HCT116 (cell line): ENCODE data around the gene FMN2. TPM values are rescaled to one million over a fixed set of nuclear protein-coding genes. Genes with fewer than 3 reads are reported as not detected.

ENCODE experiments used
- ATAC-seq: fragments of 200-7000 bp; cut with Tn5 transposase; 2 replicates; pipeline ENCODE4 v1.9.1; 2020; ENCODE audit warnings: mild to moderate bottlenecking, moderate library complexity
- BruUV-seq: library from RNA; stranded (reverse); fragments of 400-500 nt; replicated peaks from 2 replicates; lab custom pipeline; 2021; lab: Mats Ljungman, UMichigan
- CTCF ChIA-PET: fragments of 300-600 bp; sonication (Branson Sonifier 250); formaldehyde crosslinking; loops from one replicate; lab custom pipeline; 2021; ENCODE audit warnings: antibody characterized with exemption; lab: Charles Lee
- POLR2A ChIA-PET: fragments of 300-600, 350-600 bp; sonication (Branson Sonifier 250); formaldehyde crosslinking; loops from one replicate; lab custom pipeline; 2021; ENCODE audit warnings: antibody characterized with exemption; lab: Charles Lee
- RAD21 ChIA-PET, 2 experiments: fragments of 300-600 bp; sonication (Branson Sonifier 250); formaldehyde crosslinking; loops; one replicate each; lab custom pipeline; 2023; ENCODE audit warnings: low total read pairs in 2 of 2; ENCODE audit not compliant: uncharacterized antibody in 2 of 2, unreplicated experiment in 2 of 2, low non-redundant PET in 1 of 2; lab: Charles Lee
- DNase-seq: peaks from one replicate; pipeline ENCODE4 v3.0.0-alpha.2; 2010; ENCODE audit warnings: low read depth, low spot score
- H2AFZ ChIP-seq: fragments of 200-600 bp; shearing (Covaris generic), sonication (generic); 2 replicates; pipeline ENCODE4 v1.6.1; 2017; ENCODE audit warnings: low read depth, mixed run types, mixed read lengths, antibody characterized with exemption, low read length; ENCODE audit not compliant: poor library complexity, severe bottlenecking
- H3K27ac ChIP-seq: 2 replicates; pipeline ENCODE4 v1.5.1; 2012; ENCODE audit warnings: low read depth, low read length
- H3K27me3 ChIP-seq: fragments of 200-600 bp; sonication (generic); 2 replicates; pipeline ENCODE4 v1.6.1; 2016; ENCODE audit warnings: mixed run types, low read length, mixed read lengths; ENCODE audit not compliant: insufficient read depth
- H3K36me3 ChIP-seq, 2 experiments: fragments of 200-500 bp in 1 of 2; fragments of 200-600 bp in 1 of 2; sonication (Bioruptor generic) in 1 of 2; sonication (generic) in 1 of 2; 2 replicates each; pipeline versions ENCODE4 v1.5.1 to v1.6.1; 2014 to 2016; ENCODE audit warnings: low read length in 2 of 2, inconsistent platforms in 1 of 2, mixed read lengths in 1 of 2, mixed run types in 1 of 2; ENCODE audit not compliant: insufficient read depth in 2 of 2, control insufficient read depth in 1 of 2
- H3K4me1 ChIP-seq, 2 experiments: fragments of 200-600 bp in 1 of 2; sonication (generic) in 1 of 2; 2 replicates each; pipeline versions ENCODE4 v1.5.1 to v1.6.1; 2012 to 2017; ENCODE audit warnings: low read length in 2 of 2, inconsistent platforms in 1 of 2, mild to moderate bottlenecking in 1 of 2, mixed read lengths in 1 of 2, mixed run types in 1 of 2, moderate library complexity in 1 of 2; ENCODE audit not compliant: insufficient read depth in 2 of 2, control insufficient read depth in 1 of 2
- H3K4me2 ChIP-seq: fragments of 200-600 bp; sonication (generic); 2 replicates; pipeline ENCODE4 v1.6.1; 2017; ENCODE audit warnings: mixed run types, low read length, mixed read lengths
- H3K4me3 ChIP-seq, 2 experiments: fragments of 200-600 bp in 1 of 2; sonication (generic) in 1 of 2; replicated peaks in 1 of 2; 2 replicates each; pipeline ENCODE4 v1.5.1; 2011 to 2016; ENCODE audit warnings: low read length in 2 of 2, control low read depth in 1 of 2, low read depth in 1 of 2, mild to moderate bottlenecking in 1 of 2, mixed read lengths in 1 of 2, mixed run types in 1 of 2
- H3K79me2 ChIP-seq: fragments of 200-600 bp; sonication (generic); 2 replicates; pipeline ENCODE4 v1.6.1; 2017; ENCODE audit warnings: mild to moderate bottlenecking, mixed run types, low read length, moderate library complexity, mixed read lengths; ENCODE audit not compliant: insufficient read depth
- H3K9ac ChIP-seq: fragments of 200-600 bp; sonication (generic); 2 replicates; pipeline ENCODE4 v1.6.1; 2016; ENCODE audit warnings: low read length, mixed read lengths
- H3K9me2 ChIP-seq: fragments of 200-600 bp; sonication (generic), shearing (Covaris generic); 2 replicates; pipeline ENCODE4 v1.6.1; 2017; ENCODE audit warnings: mixed run types, mild to moderate bottlenecking, moderate library complexity; ENCODE audit not compliant: insufficient read depth
- H3K9me3 ChIP-seq, 2 experiments: fragments of 200-500 bp in 1 of 2; fragments of 200-600 bp in 1 of 2; sonication (Bioruptor generic) in 1 of 2; sonication (generic) in 1 of 2; 2 replicates each; pipeline ENCODE4 v1.6.1; 2014 to 2017; ENCODE audit warnings: low read length in 2 of 2, mixed read lengths in 2 of 2, inconsistent platforms in 1 of 2, low read depth in 1 of 2, mild to moderate bottlenecking in 1 of 2, mixed run types in 1 of 2, moderate library complexity in 1 of 2; ENCODE audit not compliant: control insufficient read depth in 1 of 2, insufficient read depth in 1 of 2
- H4K20me1 ChIP-seq: fragments of 200-600 bp; sonication (generic), shearing (Covaris generic); 2 replicates; pipeline ENCODE4 v1.6.1; 2017; ENCODE audit warnings: mixed run types, mild to moderate bottlenecking, moderate library complexity; ENCODE audit not compliant: insufficient read depth
- CEBPB ChIP-seq: IDR thresholded peaks from 2 replicates; pipeline ENCODE4 v1.6.1; 2012; ENCODE audit warnings: low read depth
- EGR1 ChIP-seq: IDR thresholded peaks from 2 replicates; pipeline ENCODE4 v1.6.1; 2012; ENCODE audit warnings: low read depth
- ELF1 ChIP-seq: IDR thresholded peaks from 2 replicates; pipeline ENCODE4 v1.6.1; 2012; ENCODE audit warnings: low read depth, borderline replicate concordance
- EZH2phosphoT487 ChIP-seq: fragments of 200-600 bp; IDR thresholded peaks from 2 replicates; pipeline ENCODE4 v1.6.1; 2018; ENCODE audit warnings: antibody characterized with exemption, borderline replicate concordance
- FOSL1 ChIP-seq: IDR thresholded peaks from 2 replicates; pipeline ENCODE4 v1.6.1; 2012; ENCODE audit warnings: low read depth
- SRF ChIP-seq: IDR thresholded peaks from 2 replicates; pipeline ENCODE4 v1.6.1; 2012; ENCODE audit warnings: low read depth
- ZFX ChIP-seq: fragments of 450-650 bp; IDR thresholded peaks from 2 replicates; pipeline ENCODE4 v1.6.1; 2017
- intact Hi-C: fragments of 100-400 bp; cut with micrococcal nuclease; formaldehyde crosslinking; loops from 2 replicates; pipeline ENCODE4 v1.10.0; 2022
- total RNA-seq: library from RNA; stranded (reverse); gene quantifications from one replicate; pipeline ENCODE4 v1.2.1, GENCODE V29; 2021; ENCODE audit not compliant: unreplicated experiment
- TF ChIP-seq, protein P1 (sequence below): IDR thresholded peaks from 2 replicates; pipeline ENCODE4 v1.6.1; 2012

The FMN2 gene
- total RNA-seq, 1 experiment from 2014 or later: not detected

DNA sequence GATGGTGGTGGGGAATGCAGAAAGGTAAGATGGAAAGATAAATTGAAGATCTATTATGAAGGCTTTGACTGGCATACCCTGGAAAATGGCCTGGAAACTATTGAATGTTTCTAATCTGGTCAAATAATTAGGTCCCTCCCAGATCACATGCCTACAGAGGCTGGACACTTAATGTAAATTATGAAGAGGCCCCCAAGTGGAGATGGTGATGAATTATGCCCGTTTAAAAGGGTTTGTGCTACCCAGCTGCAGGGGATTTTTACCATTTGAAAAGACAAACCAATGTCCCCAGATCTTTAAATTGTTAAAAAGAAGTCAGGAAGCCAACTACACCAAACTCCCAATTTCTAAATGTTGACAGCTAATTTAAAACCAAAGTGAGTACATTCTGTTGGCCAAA is 35.7 kb upstream of the FMN2 start:
- Histone ChIP-seq H3K4me2 (no peak overlapping the region), H3K4me3 (no peak overlapping the region), H2AFZ (no peak overlapping the region), H3K27me3 (no peaks in the 10 kb centered on the region), H3K36me3 (no peaks in the 10 kb centered on the region), H3K79me2 (no peaks in the 10 kb centered on the region), H3K9me2 (no peaks in the 10 kb centered on the region), H3K9ac (no peak overlapping the region), H4K20me1 (no peaks in the 10 kb centered on the region), H3K27ac (no peak overlapping the region), H3K9me3 (peaks cover 0 to 17% of the 10 kb centered on the region in 2 experiments; a peak in 2 of 4 replicates), H3K4me1 (no peaks in the 10 kb centered on the region)
- ChIA-PET RAD21 (no interaction called here), POLR2A (no interaction called here), CTCF (no interaction called here)
- BruUV-seq: no TSS peak
- DNase-seq (no peak), ATAC-seq (no peak)
- intact Hi-C loops: no loop called here
- TF ChIP-seq SRF (no peak), ELF1 (no peak), FOSL1 (no peak)

- POLR2A ChIA-PET: no interaction called here
- CTCF ChIA-PET: no interaction called here
Observed at GRCh38 chr1:240056350-240056749, 35.3 kb upstream of the FMN2 start.

More at GRCh38 chr1:240056350-240056749, 35.3 kb upstream of the FMN2 start:
- no TSS peak for BruUV-seq
- Histone ChIP-seq H3K79me2 (no peaks in the 10 kb centered on the region), H4K20me1 (no peaks in the 10 kb centered on the region), H3K27me3 (no peaks in the 10 kb centered on the region), H3K36me3 (no peaks in the 10 kb centered on the region), H2AFZ (no peak overlapping the region), H3K4me1 (no peaks in the 10 kb centered on the region), H3K27ac (no peak overlapping the region), H3K9me2 (no peaks in the 10 kb centered on the region), H3K4me2 (no peak overlapping the region), H3K9me3 (peaks cover 0 to 21% of the 10 kb centered on the region in 2 experiments; a peak in 2 of 4 replicates), H3K9ac (no peak overlapping the region), H3K4me3 (no peak overlapping the region)
- TF ChIP-seq CEBPB: no peak
- no peak for TF ChIP-seq ELF1
- no peak for TF ChIP-seq ZFX
- no peak for TF ChIP-seq FOSL1
- TF ChIP-seq EZH2phosphoT487: no peak
- TF ChIP-seq, protein P1, sequence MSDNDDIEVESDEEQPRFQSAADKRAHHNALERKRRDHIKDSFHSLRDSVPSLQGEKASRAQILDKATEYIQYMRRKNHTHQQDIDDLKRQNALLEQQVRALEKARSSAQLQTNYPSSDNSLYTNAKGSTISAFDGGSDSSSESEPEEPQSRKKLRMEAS: no peak
- TF ChIP-seq EGR1: no peak
- ATAC-seq (no peak), DNase-seq (no peak)
- RAD21 ChIA-PET: no interaction called here
- intact Hi-C loops: no loop called here
